ENCODE data around the gene SPACDR.
"Not testable (repeated sequence)": the region's sequence is repeated elsewhere in the genome, so short reads cannot be mapped to it uniquely, and the experiment has no call there.

Gene SPACDR

GRCh38 chr7:100464210-100464660 lies at the start of gene SPACDR:
Gene SPACDR, minus strand, starts transcription at chr7:100464260. Its CDS starts 235 bp downstream, at chr7:100464025.
- Mint-ChIP-seq H3K27ac (no peak within 1 kb of the TSS), H3K4me1 (peaks cover 6% of the 10 kb centered on the region)

GRCh38 chr7:100513212-100513810 lies 49.3 kb upstream of the SPACDR start:
- Mint-ChIP-seq H3K27ac (peak overlapping the region; percentile 85), H3K9me3 (no peaks in the 10 kb centered on the region), H3K4me3 (no peak overlapping the region)

More at GRCh38 chr7:100464210-100464660, at the start of gene SPACDR:
- Mint-ChIP-seq H3K27me3 (no peaks in the 10 kb centered on the region), H3K4me3 (no peak within 1 kb of the TSS), H3K9me3 (no peaks in the 10 kb centered on the region), H3K36me3 (no peaks in the 10 kb centered on the region)

GRCh38 chr7:100510437-100511239 lies 46.6 kb upstream of the SPACDR start:
- H3K9me3 Mint-ChIP-seq = no peaks in the 10 kb centered on the region
- H3K4me1 Mint-ChIP-seq = peaks cover 15% of the 10 kb centered on the region
- H3K27me3 Mint-ChIP-seq = no peaks in the 10 kb centered on the region
- H3K36me3 Mint-ChIP-seq = no peaks in the 10 kb centered on the region
- H3K4me3 Mint-ChIP-seq = no peak overlapping the region
- no peak overlapping the region for H3K27ac Mint-ChIP-seq

More at GRCh38 chr7:100513212-100513810, 49.3 kb upstream of the SPACDR start:
- H3K4me1 Mint-ChIP-seq = peaks cover 32% of the 10 kb centered on the region
- H3K27me3 Mint-ChIP-seq = no peaks in the 10 kb centered on the region
- no peaks in the 10 kb centered on the region for H3K36me3 Mint-ChIP-seq

- H3K9me3 Mint-ChIP-seq = no peaks in the 10 kb centered on the region
- H3K27ac Mint-ChIP-seq = no peak overlapping the region
- no peak overlapping the region for H3K4me3 Mint-ChIP-seq
- no peaks in the 10 kb centered on the region for H3K36me3 Mint-ChIP-seq
- peaks cover 7% of the 10 kb centered on the region for H3K4me1 Mint-ChIP-seq
- no peaks in the 10 kb centered on the region for H3K27me3 Mint-ChIP-seq
Observed at GRCh38 chr7:100509231-100509630, 45.2 kb upstream of the SPACDR start.

GRCh38 chr7:100506356-100506923 lies 42.4 kb upstream of the SPACDR start:
- Mint-ChIP-seq H3K27me3 (no peaks in the 10 kb centered on the region), H3K4me3 (no peak overlapping the region), H3K9me3 (no peaks in the 10 kb centered on the region), H3K36me3 (no peaks in the 10 kb centered on the region), H3K27ac (peak overlapping the region; percentile 6), H3K4me1 (no peaks in the 10 kb centered on the region)

GRCh38 chr7:100504887-100505611 lies 41.0 kb upstream of the SPACDR start:
- no peaks in the 10 kb centered on the region for H3K27me3 Mint-ChIP-seq
- no peak overlapping the region for H3K27ac Mint-ChIP-seq
- H3K36me3 Mint-ChIP-seq = no peaks in the 10 kb centered on the region
- no peak overlapping the region for H3K4me3 Mint-ChIP-seq
- H3K9me3 Mint-ChIP-seq = no peaks in the 10 kb centered on the region
- H3K4me1 Mint-ChIP-seq = no peaks in the 10 kb centered on the region

GRCh38 chr7:100504031-100504430 lies 40.0 kb upstream of the SPACDR start:
- not testable (repeated sequence) for H3K36me3 Mint-ChIP-seq, H3K4me1 Mint-ChIP-seq, H3K27ac Mint-ChIP-seq, H3K27me3 Mint-ChIP-seq, H3K9me3 Mint-ChIP-seq, H3K4me3 Mint-ChIP-seq

- H3K27ac Mint-ChIP-seq, H3K27me3 Mint-ChIP-seq, H3K4me1 Mint-ChIP-seq, H3K9me3 Mint-ChIP-seq, H3K4me3 Mint-ChIP-seq, H3K36me3 Mint-ChIP-seq: not testable (repeated sequence)
Observed at GRCh38 chr7:100500743-100501142, 36.7 kb upstream of the SPACDR start.

- no peak overlapping the region for H3K4me3 Mint-ChIP-seq
- H3K36me3 Mint-ChIP-seq = no peaks in the 10 kb centered on the region
- H3K27me3 Mint-ChIP-seq = no peaks in the 10 kb centered on the region
- no peaks in the 10 kb centered on the region for H3K9me3 Mint-ChIP-seq
- peaks cover 17% of the 10 kb centered on the region for H3K4me1 Mint-ChIP-seq
- peak overlapping the region; percentile 1 for H3K27ac Mint-ChIP-seq
Observed at GRCh38 chr7:100496509-100496908, 32.4 kb upstream of the SPACDR start.

- H3K9me3 Mint-ChIP-seq = no peaks in the 10 kb centered on the region
- H3K4me1 Mint-ChIP-seq = peaks cover 17% of the 10 kb centered on the region
- H3K27ac Mint-ChIP-seq = no peak overlapping the region
- no peaks in the 10 kb centered on the region for H3K27me3 Mint-ChIP-seq
- no peaks in the 10 kb centered on the region for H3K36me3 Mint-ChIP-seq
- H3K4me3 Mint-ChIP-seq = peak overlapping the region; percentile 83
Observed at GRCh38 chr7:100493476-100494264, 29.6 kb upstream of the SPACDR start.

- no peaks in the 10 kb centered on the region for H3K27me3 Mint-ChIP-seq
- no peaks in the 10 kb centered on the region for H3K36me3 Mint-ChIP-seq
- no peaks in the 10 kb centered on the region for H3K9me3 Mint-ChIP-seq
- peaks cover 17% of the 10 kb centered on the region for H3K4me1 Mint-ChIP-seq
- peak overlapping the region; percentile 81 for H3K27ac Mint-ChIP-seq
- H3K4me3 Mint-ChIP-seq = peak overlapping the region; percentile 83
Observed at GRCh38 chr7:100492738-100493475, 28.8 kb upstream of the SPACDR start.

GRCh38 chr7:100491192-100491578 lies 27.1 kb upstream of the SPACDR start:
- Mint-ChIP-seq H3K36me3 (no peaks in the 10 kb centered on the region), H3K27me3 (no peaks in the 10 kb centered on the region), H3K4me3 (no peak overlapping the region), H3K4me1 (peaks cover 17% of the 10 kb centered on the region), H3K9me3 (no peaks in the 10 kb centered on the region), H3K27ac (no peak overlapping the region)

GRCh38 chr7:100490483-100491191 lies 26.6 kb upstream of the SPACDR start:
- Mint-ChIP-seq H3K27ac (no peak overlapping the region), H3K9me3 (no peaks in the 10 kb centered on the region), H3K4me3 (no peak overlapping the region), H3K27me3 (no peaks in the 10 kb centered on the region), H3K36me3 (no peaks in the 10 kb centered on the region), H3K4me1 (peaks cover 17% of the 10 kb centered on the region)

- no peak overlapping the region for H3K27ac Mint-ChIP-seq
- H3K27me3 Mint-ChIP-seq = no peaks in the 10 kb centered on the region
- no peaks in the 10 kb centered on the region for H3K9me3 Mint-ChIP-seq
- peaks cover 18% of the 10 kb centered on the region for H3K4me1 Mint-ChIP-seq
- H3K4me3 Mint-ChIP-seq = no peak overlapping the region
- no peaks in the 10 kb centered on the region for H3K36me3 Mint-ChIP-seq
Observed at GRCh38 chr7:100489824-100490223, 25.8 kb upstream of the SPACDR start.
